Fibroblast of lung (primary cell): ENCODE measurements around the gene MMGT1. TPM values are rescaled to one million over a fixed set of nuclear protein-coding genes. Genes with fewer than 3 reads are reported as not detected.

Experiments
- DNase-seq, 2 donors: peaks; one replicate each; pipeline versions ENCODE4 v3.0.0 to v3.0.0-alpha.2; 2010; ENCODE audit warnings: low read depth in 2 of 2
- H2AFZ ChIP-seq: 2 replicates; pipeline ENCODE4 v1.5.1; 2012; ENCODE audit warnings: low read length, control low read depth, inconsistent platforms
- H3K27ac ChIP-seq: 2 replicates; pipeline ENCODE4 v1.5.1; 2011; ENCODE audit warnings: low read length, control low read depth; ENCODE audit not compliant: insufficient read depth
- H3K27me3 ChIP-seq: 2 replicates; pipeline ENCODE4 v1.5.1; 2011; ENCODE audit warnings: mild to moderate bottlenecking, low read length; ENCODE audit not compliant: control insufficient read depth, insufficient read depth
- H3K36me3 ChIP-seq: 2 replicates; pipeline ENCODE4 v1.5.1; 2011; ENCODE audit warnings: low read length; ENCODE audit not compliant: control insufficient read depth, insufficient read depth
- H3K4me1 ChIP-seq: 2 replicates; pipeline ENCODE4 v1.5.1; 2011; ENCODE audit warnings: low read length; ENCODE audit not compliant: control insufficient read depth, insufficient read depth; ENCODE audit errors: extremely low read depth
- H3K4me2 ChIP-seq: 2 replicates; pipeline ENCODE4 v1.5.1; 2011; ENCODE audit warnings: low read length, control low read depth; ENCODE audit not compliant: insufficient read depth; ENCODE audit errors: extremely low read depth
- H3K4me3 ChIP-seq, 4 experiments: fragments of 200-600 bp in 1 of 4; sonication (generic) in 1 of 4; replicated peaks in 1 of 4; 2 replicates each; pipeline ENCODE4 v1.5.1; 2011 to 2016; ENCODE audit warnings: low read length in 4 of 4, low read depth in 3 of 4, mild to moderate bottlenecking in 3 of 4, control low read depth in 2 of 4, inconsistent platforms in 1 of 4, mixed read lengths in 1 of 4; ENCODE audit not compliant: insufficient read depth in 1 of 4; ENCODE audit errors: control extremely low read depth in 1 of 4
- H3K79me2 ChIP-seq: 2 replicates; pipeline ENCODE4 v1.5.1; 2012; ENCODE audit warnings: mild to moderate bottlenecking, low read length, inconsistent platforms; ENCODE audit not compliant: control insufficient read depth, insufficient read depth
- H3K9ac ChIP-seq: 2 replicates; pipeline ENCODE4 v1.5.1; 2011; ENCODE audit warnings: mild to moderate bottlenecking, low read length, control low read depth; ENCODE audit not compliant: insufficient read depth
- H3K9me3 ChIP-seq: 2 replicates; pipeline ENCODE4 v1.5.1; 2012; ENCODE audit warnings: low read depth, low read length; ENCODE audit not compliant: control insufficient read depth, insufficient read depth
- H4K20me1 ChIP-seq: 2 replicates; pipeline ENCODE4 v1.5.1; 2011; ENCODE audit warnings: low read length; ENCODE audit not compliant: control insufficient read depth, insufficient read depth; ENCODE audit errors: extremely low read depth
- EZH2 ChIP-seq: IDR thresholded peaks from 2 replicates; pipeline ENCODE4 v1.5.1; 2012; ENCODE audit warnings: low read length, control low read depth, mild to moderate bottlenecking; ENCODE audit errors: missing control alignments
- polyA plus RNA-seq, 2 donors: library from polyadenylated mRNA; depleted of rRNA in 1 of 2; stranded (reverse) in 1 of 2; unstranded in 1 of 2; fragments of >200 nt; gene quantifications; 2 replicates each; pipeline ENCODE4 v1.2.1, GENCODE V29; 2011 to 2012; ENCODE audit warnings: missing spikeins in 1 of 2
- total RNA-seq: library from RNA; depleted of rRNA; stranded (reverse); fragments of >200 nt; gene quantifications from 2 replicates; pipeline ENCODE4 v1.2.1, GENCODE V29; 2014
- TF ChIP-seq, protein P1 (sequence below), 2 donors: IDR thresholded peaks in 1 of 2; conservative IDR thresholded peaks in 1 of 2; 1 replicate in 1 of 2; 2 replicates in 1 of 2; pipeline ENCODE4 v1.5.1; 2011 to 2012; ENCODE audit warnings: low read length in 2 of 2, control low read depth in 1 of 2, inconsistent platforms in 1 of 2, low read depth in 1 of 2, mild to moderate bottlenecking in 1 of 2

MMGT1 gene
- total and polyA plus RNA-seq, 2 donors (not counting 1 experiment from before 2014, with no cell fraction given), result 10.4 to 26.9 TPM

DNA sequence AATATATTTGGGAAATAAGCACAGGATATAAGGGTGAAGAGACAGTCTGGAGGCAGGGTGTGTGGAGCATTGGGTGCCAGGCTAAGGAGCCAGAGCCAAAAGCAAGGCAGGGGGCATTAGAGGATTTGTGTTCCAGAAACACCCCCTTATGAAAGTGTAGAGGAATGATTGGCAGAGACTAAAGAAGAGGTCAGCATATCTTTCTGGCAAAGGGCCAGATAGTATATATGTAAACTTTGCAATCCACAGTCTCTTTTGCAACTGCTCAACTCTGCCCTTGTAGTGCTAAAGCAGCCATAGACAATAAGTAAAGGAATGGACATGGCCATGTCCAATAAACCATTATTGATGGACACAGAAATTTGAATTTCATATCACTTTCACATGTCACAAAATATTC, 7.9 kb upstream of the MMGT1 start:
- no peaks in the 10 kb centered on the region for H3K9me3 ChIP-seq
- no peaks in the 10 kb centered on the region for H4K20me1 ChIP-seq
- no peaks in the 10 kb centered on the region for H3K36me3 ChIP-seq
- no peak for TF ChIP-seq EZH2
- TF ChIP-seq, protein P1, sequence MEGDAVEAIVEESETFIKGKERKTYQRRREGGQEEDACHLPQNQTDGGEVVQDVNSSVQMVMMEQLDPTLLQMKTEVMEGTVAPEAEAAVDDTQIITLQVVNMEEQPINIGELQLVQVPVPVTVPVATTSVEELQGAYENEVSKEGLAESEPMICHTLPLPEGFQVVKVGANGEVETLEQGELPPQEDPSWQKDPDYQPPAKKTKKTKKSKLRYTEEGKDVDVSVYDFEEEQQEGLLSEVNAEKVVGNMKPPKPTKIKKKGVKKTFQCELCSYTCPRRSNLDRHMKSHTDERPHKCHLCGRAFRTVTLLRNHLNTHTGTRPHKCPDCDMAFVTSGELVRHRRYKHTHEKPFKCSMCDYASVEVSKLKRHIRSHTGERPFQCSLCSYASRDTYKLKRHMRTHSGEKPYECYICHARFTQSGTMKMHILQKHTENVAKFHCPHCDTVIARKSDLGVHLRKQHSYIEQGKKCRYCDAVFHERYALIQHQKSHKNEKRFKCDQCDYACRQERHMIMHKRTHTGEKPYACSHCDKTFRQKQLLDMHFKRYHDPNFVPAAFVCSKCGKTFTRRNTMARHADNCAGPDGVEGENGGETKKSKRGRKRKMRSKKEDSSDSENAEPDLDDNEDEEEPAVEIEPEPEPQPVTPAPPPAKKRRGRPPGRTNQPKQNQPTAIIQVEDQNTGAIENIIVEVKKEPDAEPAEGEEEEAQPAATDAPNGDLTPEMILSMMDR (conservative IDR thresholded peaks at IDR 0.05 in 1 of 2, IDR thresholded peaks at IDR 0.05 in 1 of 2; ENCODE audit: low read depth in 1 of 2, low read length in 2 of 2), result no peak
- H3K9ac ChIP-seq, result no peak overlapping the region
- no peaks in the 10 kb centered on the region for H3K27me3 ChIP-seq
- no peak overlapping the region for H3K4me2 ChIP-seq
- no peak overlapping the region for H2AFZ ChIP-seq
- peak in 1 of 2 donors; percentile 18 for DNase-seq
- H3K27ac ChIP-seq, result no peak overlapping the region
- H3K4me1 ChIP-seq, result no peaks in the 10 kb centered on the region
- no peak overlapping the region for H3K4me3 ChIP-seq
- peaks cover 4% of the 10 kb centered on the region for H3K79me2 ChIP-seq

DNA sequence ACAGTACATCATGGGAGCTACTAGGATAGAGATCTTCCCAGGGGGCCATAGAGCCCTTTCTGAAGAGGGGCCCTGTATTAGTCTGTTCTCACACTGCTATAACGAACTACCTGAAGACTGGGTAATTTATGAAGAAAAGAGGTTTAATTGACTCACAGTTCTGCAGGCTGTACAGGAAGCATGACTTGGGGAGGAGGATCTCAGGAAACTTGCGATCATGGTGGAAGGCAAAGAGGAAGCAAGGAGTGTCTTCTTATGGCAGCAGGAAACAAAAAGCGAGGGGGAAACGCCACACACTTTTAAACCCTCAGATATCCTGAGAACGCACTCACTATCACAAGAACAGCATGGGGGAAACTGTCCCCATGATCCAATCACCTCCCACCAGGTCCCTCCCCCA, 7.2 kb upstream of the MMGT1 start:
- Histone ChIP-seq H3K79me2 (peaks cover 3% of the 10 kb centered on the region), H3K9me3 (no peaks in the 10 kb centered on the region), H4K20me1 (no peaks in the 10 kb centered on the region), H3K4me3 (no peak overlapping the region), H3K9ac (no peak overlapping the region), H2AFZ (no peak overlapping the region), H3K27me3 (no peaks in the 10 kb centered on the region), H3K4me2 (no peak overlapping the region), H3K27ac (no peak overlapping the region), H3K36me3 (no peaks in the 10 kb centered on the region), H3K4me1 (no peaks in the 10 kb centered on the region)
- no peak for TF ChIP-seq EZH2
- TF ChIP-seq, protein P1 (conservative IDR thresholded peaks at IDR 0.05 in 1 of 2, IDR thresholded peaks at IDR 0.05 in 1 of 2; ENCODE audit: low read depth in 1 of 2, low read length in 2 of 2), result no peak
- DNase-seq, result no peak

DNA sequence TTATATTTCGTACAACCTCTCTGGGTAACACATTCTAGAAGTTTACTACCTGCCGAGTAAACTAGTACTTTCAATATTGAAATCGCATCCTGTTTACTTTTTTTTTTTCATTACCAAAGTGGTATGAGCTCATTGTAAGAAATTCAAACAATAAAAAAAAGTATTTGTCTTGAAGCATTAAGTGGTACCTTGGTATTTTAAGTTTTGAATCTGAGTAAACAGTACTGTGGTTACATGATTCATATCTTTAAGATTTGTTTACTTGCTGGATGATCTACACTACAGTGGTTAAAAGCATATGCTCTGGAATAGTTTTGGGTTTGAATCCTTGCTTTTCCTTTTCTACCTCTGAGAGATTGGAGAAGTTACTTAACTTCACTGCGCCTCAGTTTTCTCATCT, 3.8 kb upstream of the MMGT1 start:
- TF ChIP-seq EZH2, result no peak
- TF ChIP-seq, protein P1 (conservative IDR thresholded peaks at IDR 0.05 in 1 of 2, IDR thresholded peaks at IDR 0.05 in 1 of 2; ENCODE audit: low read depth in 1 of 2, low read length in 2 of 2), result no peak
- no peaks in the 10 kb centered on the region for H3K9me3 ChIP-seq
- no peaks in the 10 kb centered on the region for H3K27me3 ChIP-seq
- H3K4me1 ChIP-seq, result no peaks in the 10 kb centered on the region
- no peak overlapping the region for H3K27ac ChIP-seq
- no peaks in the 10 kb centered on the region for H4K20me1 ChIP-seq
- H3K79me2 ChIP-seq, result peaks cover 5% of the 10 kb centered on the region
- no peaks in the 10 kb centered on the region for H3K36me3 ChIP-seq
- no peak overlapping the region for H2AFZ ChIP-seq
- DNase-seq, result peak; percentile 51 to 52
- no peak overlapping the region for H3K9ac ChIP-seq
- no peak overlapping the region for H3K4me2 ChIP-seq
- H3K4me3 ChIP-seq, result no peak overlapping the region
